ENCODE measurements around the gene TMEM154. TPM values are rescaled to one million over a fixed set of nuclear protein-coding genes. Genes with fewer than 3 reads are reported as not detected.

TMEM154 gene
- total RNA-seq, 3 donors from 2014 or later (not counting 1 experiment from before 2014, with no cell fraction given): 9.8 to 45.4 (median 10.5) TPM

GRCh38 chr4:152672206-152673092 lies 7.3 kb downstream of the TMEM154 start:
- Mint-ChIP-seq H3K4me3 (no peak overlapping the region), H3K36me3 (no peaks in the 10 kb centered on the region), H3K4me1 (peaks cover 0 to 13% of the 10 kb centered on the region in 2 donors), H3K27ac (no peak overlapping the region), H3K27me3 (ENCODE audit: low read depth in 2 of 2) (no peaks in the 10 kb centered on the region), H3K9me3 (no peaks in the 10 kb centered on the region)
- intact Hi-C loops (cut with micrococcal nuclease): no loop called here
- H3K4me3 ChIP-seq (ENCODE audit: low read length): no peak overlapping the region
- H3K27ac ChIP-seq (ENCODE audit: low read length): no peak overlapping the region
- peaks cover 4% of the 10 kb centered on the region for H3K36me3 ChIP-seq (ENCODE audit: control insufficient read depth, insufficient read depth, low read length)
- H3K9me3 ChIP-seq (ENCODE audit: control insufficient read depth, insufficient read depth, low read length): no peaks in the 10 kb centered on the region
- H3K27me3 ChIP-seq (ENCODE audit: control insufficient read depth, insufficient read depth, low read length): no peaks in the 10 kb centered on the region
- no peak for TF ChIP-seq CTCF (IDR thresholded peaks at IDR 0.05)
- WGBS (ENCODE audit: insufficient coverage): 98% methylated on average over 3 of the region's 4 CpGs
- no peak for ATAC-seq
- no peaks in the 10 kb centered on the region for H3K4me1 ChIP-seq (ENCODE audit: control insufficient read depth, insufficient read depth, low read length)
- DNase-seq: no peak

DNA sequence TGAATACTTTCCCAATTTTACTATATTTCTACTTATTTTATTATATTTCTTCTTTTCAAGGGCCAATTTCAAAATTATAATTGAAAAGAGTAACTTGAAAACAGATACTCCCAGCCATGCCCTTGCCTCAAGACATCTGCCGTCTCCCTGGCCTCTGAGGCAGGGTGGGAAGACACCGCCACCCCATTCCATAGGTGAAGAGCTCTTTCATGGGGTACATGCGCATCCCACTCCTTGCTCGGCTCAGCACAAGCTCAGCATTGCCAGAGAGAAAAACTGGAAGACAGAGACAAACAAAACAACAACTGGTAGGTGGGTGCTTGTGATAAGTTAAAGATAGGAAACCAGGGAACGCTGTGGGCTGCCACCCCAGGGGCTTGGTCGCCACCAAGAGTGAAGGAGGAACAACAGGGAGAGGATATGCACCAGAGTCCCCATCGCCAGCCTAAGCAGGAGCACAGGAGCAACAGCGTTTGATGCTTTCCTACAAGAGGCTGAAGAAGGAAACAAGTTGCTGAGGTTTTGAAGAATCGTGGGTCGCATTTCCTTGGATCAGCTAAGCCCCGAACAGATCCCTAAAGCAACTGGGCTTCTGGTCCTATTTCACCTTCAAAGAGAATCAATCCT lies 11.3 kb downstream of the TMEM154 start:
- 90% methylated on average over 11 of the region's 11 CpGs for WGBS (ENCODE audit: insufficient coverage)
- no peaks in the 10 kb centered on the region for H3K9me3 Mint-ChIP-seq
- Histone ChIP-seq H3K27ac (ENCODE audit: low read length) (no peak overlapping the region), H3K27me3 (ENCODE audit: control insufficient read depth, insufficient read depth, low read length) (no peaks in the 10 kb centered on the region), H3K9me3 (ENCODE audit: control insufficient read depth, insufficient read depth, low read length) (no peaks in the 10 kb centered on the region), H3K4me1 (ENCODE audit: control insufficient read depth, insufficient read depth, low read length) (peaks cover 3% of the 10 kb centered on the region), H3K4me3 (ENCODE audit: low read length) (no peak overlapping the region), H3K36me3 (ENCODE audit: control insufficient read depth, insufficient read depth, low read length) (peaks cover 4% of the 10 kb centered on the region)
- H3K36me3 Mint-ChIP-seq: no peaks in the 10 kb centered on the region
- ATAC-seq: no peak
- no peak overlapping the region for H3K27ac Mint-ChIP-seq
- no peak for TF ChIP-seq CTCF (IDR thresholded peaks at IDR 0.05)
- peaks cover 0 to 13% of the 10 kb centered on the region in 2 donors for H3K4me1 Mint-ChIP-seq
- H3K4me3 Mint-ChIP-seq: no peak overlapping the region
- intact Hi-C loops (cut with micrococcal nuclease): no loop called here
- no peak for DNase-seq
- H3K27me3 Mint-ChIP-seq (ENCODE audit: low read depth in 2 of 2): no peaks in the 10 kb centered on the region

DNA sequence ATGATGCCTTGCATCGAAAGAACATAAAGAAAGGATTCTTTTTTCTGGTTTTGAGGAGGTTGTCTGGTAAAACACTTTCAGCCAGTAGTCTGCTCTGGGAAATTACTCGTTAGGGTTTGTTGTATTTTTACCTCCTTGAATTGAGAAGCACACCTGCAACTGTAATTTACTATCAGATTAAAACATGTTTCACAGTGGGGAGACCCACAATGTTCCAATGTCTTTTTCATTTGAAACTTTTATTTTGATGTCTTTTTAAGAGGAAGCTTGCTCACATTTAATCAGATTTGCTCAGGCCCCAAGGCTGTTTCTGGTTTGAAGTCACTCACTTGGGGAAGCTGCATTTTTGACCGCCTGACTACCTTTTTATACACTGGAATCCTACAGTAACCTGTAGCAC lies 12.0 kb downstream of the TMEM154 start:
- H3K4me1 Mint-ChIP-seq: peaks cover 0 to 20% of the 10 kb centered on the region in 2 donors
- no peaks in the 10 kb centered on the region for H3K9me3 Mint-ChIP-seq
- no peaks in the 10 kb centered on the region for H3K9me3 ChIP-seq (ENCODE audit: control insufficient read depth, insufficient read depth, low read length)
- H3K27ac ChIP-seq (ENCODE audit: low read length): no peak overlapping the region
- H3K4me1 ChIP-seq (ENCODE audit: control insufficient read depth, insufficient read depth, low read length): peaks cover 6% of the 10 kb centered on the region
- intact Hi-C loops (cut with micrococcal nuclease): no loop called here
- no peaks in the 10 kb centered on the region for H3K27me3 ChIP-seq (ENCODE audit: control insufficient read depth, insufficient read depth, low read length)
- no peak for DNase-seq
- no peak overlapping the region for H3K4me3 ChIP-seq (ENCODE audit: low read length)
- no peak overlapping the region for H3K27ac Mint-ChIP-seq
- no peak for TF ChIP-seq CTCF (IDR thresholded peaks at IDR 0.05)
- H3K36me3 ChIP-seq (ENCODE audit: control insufficient read depth, insufficient read depth, low read length): peaks cover 4% of the 10 kb centered on the region
- H3K27me3 Mint-ChIP-seq (ENCODE audit: low read depth in 2 of 2): no peaks in the 10 kb centered on the region
- H3K36me3 Mint-ChIP-seq: no peaks in the 10 kb centered on the region
- no peak for ATAC-seq
- WGBS (ENCODE audit: insufficient coverage): 79% methylated on average over 2 of the region's 3 CpGs
- H3K4me3 Mint-ChIP-seq: no peak overlapping the region

Data from natural killer cell (primary cell).